ENCODE data around the gene PBX2.

PBX2 gene

GRCh38 chr6:32170294-32170693 is 19.7 kb downstream of the PBX2 start:
- no peak for DNase-seq (ENCODE audit: low spot score)

GRCh38 chr6:32168807-32169591 is 21.0 kb downstream of the PBX2 start:
- DNase-seq (ENCODE audit: low spot score) = no peak

- no peak for DNase-seq (ENCODE audit: low spot score)
Observed at GRCh38 chr6:32168350-32168749, 21.7 kb downstream of the PBX2 start.

- DNase-seq (ENCODE audit: low spot score) = no peak
Observed at GRCh38 chr6:32167761-32168262, 22.2 kb downstream of the PBX2 start.

- DNase-seq (ENCODE audit: low spot score) = no peak
Observed at GRCh38 chr6:32167154-32167760, 22.7 kb downstream of the PBX2 start.

- no peak for DNase-seq (ENCODE audit: low spot score)
Observed at GRCh38 chr6:32166411-32167061, 23.5 kb downstream of the PBX2 start.

- no peak for DNase-seq (ENCODE audit: low spot score)
Observed at GRCh38 chr6:32164295-32164694, 25.7 kb downstream of the PBX2 start, which contains the start of gene EGFL8. Gene EGFL8, plus strand, starts transcription at chr6:32164595. Its CDS starts 1,571 bp downstream, at chr6:32166166.

DNA sequence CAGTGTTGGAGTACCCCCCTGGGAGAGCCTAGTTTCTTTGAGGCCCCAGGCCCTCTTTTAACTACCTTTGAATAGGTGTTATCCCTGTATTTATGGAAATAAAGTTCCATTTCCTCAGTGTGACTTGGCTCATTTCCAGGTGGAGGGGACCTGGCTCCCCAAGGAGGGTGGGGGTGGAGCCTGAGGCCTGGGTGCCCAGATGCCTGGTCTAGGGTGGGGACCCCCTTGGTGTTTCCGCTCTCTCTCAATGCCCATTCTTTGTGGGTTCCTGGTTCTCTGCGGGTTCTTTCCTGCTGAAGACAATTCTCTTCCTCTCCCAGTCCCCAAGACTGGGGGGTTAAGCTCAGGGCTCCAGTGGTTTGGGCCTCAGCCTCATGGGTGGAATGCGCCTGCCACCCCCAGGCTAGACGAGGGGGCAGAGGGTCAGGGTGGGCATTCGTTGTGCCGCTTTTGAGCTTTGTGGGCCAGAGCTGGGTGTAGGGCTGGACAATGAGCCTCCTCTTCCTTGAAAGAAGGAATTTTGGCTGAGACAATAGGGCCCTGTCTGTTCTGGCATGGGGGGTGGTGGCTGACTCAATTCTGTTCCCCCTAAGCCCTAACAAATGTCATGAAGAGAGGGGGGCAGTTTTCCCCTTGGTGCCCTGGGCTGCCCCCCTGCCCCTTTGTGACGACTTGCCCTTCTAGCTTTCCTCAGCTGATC is 26.3 kb downstream of the PBX2 start:
- no peak for DNase-seq (ENCODE audit: low spot score)

GRCh38 chr6:32158052-32158451 is 31.9 kb downstream of the PBX2 start:
- DNase-seq (ENCODE audit: low spot score) = no peak

DNA sequence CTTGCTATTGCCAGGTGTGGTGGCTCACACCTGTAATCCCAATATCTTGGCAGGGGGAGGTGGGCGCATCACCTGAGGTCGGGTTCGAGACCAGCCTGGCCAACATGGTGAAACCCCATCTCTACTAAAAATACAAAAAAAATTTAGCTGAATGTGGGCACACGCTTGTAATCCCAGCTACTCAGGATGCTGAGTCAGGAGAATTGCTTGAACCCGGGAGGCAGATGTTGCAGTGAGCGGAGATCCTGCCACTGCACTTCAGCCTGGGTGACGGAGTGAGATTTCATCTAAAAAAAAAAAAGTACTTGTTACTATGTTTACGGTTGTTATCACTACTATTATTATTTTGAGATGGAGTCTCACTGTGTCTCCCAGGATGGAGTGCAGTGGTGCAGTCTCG is 33.1 kb downstream of the PBX2 start:
- DNase-seq (ENCODE audit: low spot score) = no peak

DNA sequence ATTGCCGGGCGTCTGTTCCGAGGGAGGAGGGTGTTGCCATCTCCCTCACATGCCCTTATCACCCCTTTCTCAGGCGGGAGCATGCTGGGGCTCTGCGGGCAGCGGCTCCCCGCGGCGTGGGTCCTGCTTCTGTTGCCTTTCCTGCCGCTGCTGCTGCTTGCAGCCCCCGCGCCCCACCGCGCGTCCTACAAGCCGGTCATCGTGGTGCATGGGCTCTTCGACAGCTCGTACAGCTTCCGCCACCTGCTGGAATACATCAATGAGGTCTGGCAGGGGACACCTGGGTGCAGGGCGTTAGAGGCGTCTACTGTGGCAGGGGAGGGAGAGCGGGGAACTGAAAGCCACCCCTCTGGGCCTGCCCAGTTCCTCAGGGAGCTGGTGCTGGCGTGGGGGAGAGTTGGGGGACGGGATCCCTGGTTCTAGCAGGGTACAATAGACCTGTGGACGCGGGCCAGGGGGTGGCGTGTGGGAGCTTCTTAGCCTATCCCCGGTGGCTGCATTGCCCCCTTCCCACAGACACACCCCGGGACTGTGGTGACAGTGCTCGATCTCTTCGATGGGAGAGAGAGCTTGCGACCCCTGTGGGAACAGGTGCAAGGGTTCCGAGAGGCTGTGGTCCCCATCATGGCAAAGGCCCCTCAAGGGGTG is 35.4 kb downstream of the PBX2 start:
- DNase-seq (ENCODE audit: low spot score) = peak; percentile 90

GRCh38 chr6:32153564-32154513 is 36.2 kb downstream of the PBX2 start, which contains the start of gene PPT2:
Gene PPT2, plus strand, starts transcription at chr6:32154141. Its CDS starts 454 bp downstream, at chr6:32154595.
- peak; percentile 81 for DNase-seq (ENCODE audit: low spot score)

- no peak for DNase-seq (ENCODE audit: low spot score)
Observed at GRCh38 chr6:32152769-32153563, 37.0 kb downstream of the PBX2 start.

- DNase-seq (ENCODE audit: low spot score) = no peak
Observed at GRCh38 chr6:32151863-32152768, 37.9 kb downstream of the PBX2 start, which contains the start of gene PRRT1. Gene PRRT1, minus strand, starts transcription at chr6:32151939. Its CDS starts 112 bp downstream, at chr6:32151827.

DNA sequence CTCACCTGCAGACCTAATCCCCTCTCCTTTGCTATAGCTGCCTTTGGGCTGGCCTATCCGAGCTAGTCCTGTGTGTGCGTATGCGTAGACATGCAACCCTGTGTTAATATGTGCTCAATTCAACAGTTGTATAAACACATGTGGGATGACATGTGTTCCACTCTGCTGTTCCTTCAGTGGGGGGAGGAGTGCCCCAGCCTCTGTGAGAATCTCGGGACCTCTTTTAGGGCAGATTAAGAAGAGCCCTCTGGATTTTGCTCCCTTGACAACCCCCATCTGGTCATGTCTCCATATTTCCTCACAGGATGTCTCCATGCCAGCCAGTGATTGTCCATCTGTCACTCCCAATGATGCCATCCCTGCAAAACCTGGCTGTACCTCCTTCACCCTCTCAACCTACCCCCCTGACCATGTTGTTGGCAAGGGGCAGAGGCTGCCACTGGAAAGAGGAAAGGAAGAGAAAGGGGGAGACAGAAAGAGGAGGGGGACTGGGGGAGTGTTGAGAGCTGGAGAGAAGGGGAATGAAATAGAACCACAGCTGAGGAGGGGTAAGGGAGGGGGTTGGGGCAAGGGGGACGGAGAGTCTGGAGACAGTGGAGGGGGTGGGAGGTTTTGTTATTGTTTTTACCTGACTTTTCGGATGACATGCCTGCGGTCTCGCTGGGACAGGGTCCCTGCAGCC is 38.7 kb downstream of the PBX2 start:
- no peak for DNase-seq (ENCODE audit: low spot score)

DNA sequence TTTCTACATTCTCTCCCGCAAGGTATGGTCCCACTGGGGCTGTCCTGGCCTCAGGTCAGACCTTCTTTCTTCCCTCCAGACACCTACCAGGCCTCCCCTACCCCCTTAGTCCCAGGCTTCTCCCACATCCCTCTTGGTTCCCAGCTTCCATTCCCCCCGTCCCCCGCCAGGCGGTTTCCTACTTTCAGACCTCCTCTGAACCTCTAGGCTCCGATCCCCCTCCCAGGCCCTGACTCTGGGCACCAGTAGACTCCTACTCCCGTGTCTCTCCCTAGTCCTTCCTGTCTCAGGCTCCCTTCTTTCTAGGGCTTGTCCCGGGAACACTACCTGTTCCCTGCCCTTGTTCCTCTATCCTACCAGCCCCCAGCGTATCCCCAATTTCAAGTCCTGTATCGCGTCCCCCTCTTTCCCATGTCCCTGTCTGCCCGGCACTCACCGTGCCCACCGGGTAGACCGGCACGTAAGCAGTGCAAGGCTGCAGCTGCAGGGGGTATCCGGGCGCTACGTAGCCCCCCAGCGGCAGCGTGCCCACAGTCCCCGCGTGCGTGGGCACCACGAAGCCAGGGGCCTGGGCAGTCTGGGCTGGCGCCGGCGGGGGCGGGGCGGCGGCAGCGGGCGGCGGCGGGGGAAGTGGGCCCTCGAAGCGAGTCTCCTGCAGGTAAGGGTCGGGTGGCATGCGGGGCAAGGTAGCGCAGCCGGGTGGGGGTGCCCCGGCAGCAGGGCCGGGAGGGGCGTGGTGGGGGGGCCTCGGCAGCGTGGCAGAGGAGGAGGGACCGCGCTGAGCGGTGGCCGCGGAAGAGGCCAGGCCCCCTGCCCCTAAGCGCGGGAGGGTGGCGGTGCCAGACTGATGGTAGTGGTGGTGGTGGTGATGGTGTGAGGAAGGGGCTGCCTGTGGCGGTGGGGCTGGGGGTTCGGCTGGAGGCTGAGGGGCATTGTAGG is 39.8 kb downstream of the PBX2 start:
- DNase-seq (ENCODE audit: low spot score) = no peak
